HEK293T (cell line): Measurements from ENCODE around the gene FBXL16.

Experiments
- ARNT ChIP-seq: fragments of 450-650 bp; IDR thresholded peaks from 2 replicates; pipeline ENCODE4 v1.6.1; 2017; ENCODE audit warnings: mild to moderate bottlenecking
- BHLHE40 ChIP-seq: fragments of 450-650 bp; IDR thresholded peaks from 2 replicates; pipeline ENCODE4 v1.6.1; 2016; ENCODE audit warnings: mild to moderate bottlenecking, moderate library complexity, borderline replicate concordance
- ELF4 ChIP-seq: fragments of 450-650 bp; IDR thresholded peaks from 2 replicates; pipeline ENCODE4 v1.6.1; 2017; ENCODE audit warnings: antibody characterized with exemption
- FOXA1 ChIP-seq: fragments of 450-650 bp; IDR thresholded peaks from 2 replicates; pipeline ENCODE4 v1.6.1; 2016; ENCODE audit warnings: mild to moderate bottlenecking
- FOXK2 ChIP-seq: fragments of 450-650 bp; IDR thresholded peaks from 2 replicates; pipeline ENCODE4 v1.6.1; 2016; ENCODE audit warnings: mild to moderate bottlenecking
- FOXM1 ChIP-seq: fragments of 450-650 bp; IDR thresholded peaks from 2 replicates; pipeline ENCODE4 v1.6.1; 2017; ENCODE audit warnings: mild to moderate bottlenecking, borderline replicate concordance
- HDGF ChIP-seq: fragments of 450-650 bp; IDR thresholded peaks from 2 replicates; pipeline ENCODE4 v1.6.1; 2017; ENCODE audit warnings: antibody characterized with exemption, borderline replicate concordance
- LEF1 ChIP-seq: fragments of 450-650 bp; IDR thresholded peaks from 2 replicates; pipeline ENCODE4 v1.6.1; 2017; ENCODE audit warnings: mild to moderate bottlenecking, borderline replicate concordance
- NFRKB ChIP-seq: fragments of 450-650 bp; IDR thresholded peaks from 2 replicates; pipeline ENCODE4 v1.6.1; 2016; ENCODE audit warnings: mild to moderate bottlenecking, moderate library complexity
- SP1 ChIP-seq: fragments of 450-650 bp; IDR thresholded peaks from 2 replicates; pipeline ENCODE4 v1.6.1; 2017
- SUZ12 ChIP-seq: fragments of 450-650 bp; IDR thresholded peaks from 2 replicates; pipeline ENCODE4 v1.6.1; 2016; ENCODE audit warnings: mild to moderate bottlenecking
- TARDBP ChIP-seq: fragments of 450-650 bp; IDR thresholded peaks from 2 replicates; pipeline ENCODE4 v1.6.1; 2016
- ZNF384 ChIP-seq: fragments of 450-650 bp; IDR thresholded peaks from 2 replicates; pipeline ENCODE4 v1.6.1; 2016
- TF ChIP-seq, protein P1 (sequence below): fragments of 450-650 bp; IDR thresholded peaks from 2 replicates; pipeline ENCODE4 v1.6.1; 2016

DNA sequence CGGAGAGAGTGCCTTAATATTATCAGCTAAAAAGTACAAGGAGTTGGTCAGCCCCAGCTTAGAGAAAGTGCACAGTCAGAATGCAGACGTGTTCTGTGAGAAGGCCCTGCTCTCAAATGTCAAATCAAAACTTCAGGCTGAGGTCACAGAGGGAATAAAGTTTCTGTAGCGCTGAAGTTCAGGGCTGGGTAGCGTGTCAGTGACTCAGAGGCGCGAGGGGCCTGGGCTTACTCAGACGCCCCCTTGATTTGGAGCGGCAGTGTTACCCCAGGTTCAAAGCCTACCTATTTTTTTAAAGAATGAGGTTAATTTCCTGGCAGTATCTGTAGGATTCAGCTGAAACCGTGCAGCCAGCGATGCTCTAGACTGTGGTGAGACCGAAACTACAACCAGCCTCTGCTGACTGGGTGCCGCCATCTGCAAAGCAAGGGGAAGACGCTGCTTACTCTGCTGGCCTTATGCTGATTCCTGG is 30.4 kb upstream of the FBXL16 start:
- no peak for TF ChIP-seq SP1
- no peak for TF ChIP-seq FOXK2
- no peak for TF ChIP-seq ELF4
- no peak for TF ChIP-seq BHLHE40
- no peak for TF ChIP-seq TARDBP
- TF ChIP-seq FOXM1: no peak
- TF ChIP-seq HDGF: no peak
- no peak for TF ChIP-seq ARNT
- no peak for TF ChIP-seq SUZ12
- no peak for TF ChIP-seq FOXA1
- no peak for TF ChIP-seq NFRKB
- TF ChIP-seq, protein P1, sequence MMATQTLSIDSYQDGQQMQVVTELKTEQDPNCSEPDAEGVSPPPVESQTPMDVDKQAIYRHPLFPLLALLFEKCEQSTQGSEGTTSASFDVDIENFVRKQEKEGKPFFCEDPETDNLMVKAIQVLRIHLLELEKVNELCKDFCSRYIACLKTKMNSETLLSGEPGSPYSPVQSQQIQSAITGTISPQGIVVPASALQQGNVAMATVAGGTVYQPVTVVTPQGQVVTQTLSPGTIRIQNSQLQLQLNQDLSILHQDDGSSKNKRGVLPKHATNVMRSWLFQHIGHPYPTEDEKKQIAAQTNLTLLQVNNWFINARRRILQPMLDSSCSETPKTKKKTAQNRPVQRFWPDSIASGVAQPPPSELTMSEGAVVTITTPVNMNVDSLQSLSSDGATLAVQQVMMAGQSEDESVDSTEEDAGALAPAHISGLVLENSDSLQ: no peak
- no peak for TF ChIP-seq LEF1
- TF ChIP-seq ZNF384: no peak
